ENCODE data around the gene PNPLA2.
A peak's percentile ranks its signal among the peaks of the same experiment; 100 is the strongest.

PNPLA2 gene

GRCh38 chr11:801097-801780 is 17.5 kb upstream of the PNPLA2 start:
- TF ChIP-seq FOXP2 (optimal IDR thresholded peaks at IDR 0.05; ENCODE audit: control extremely low read depth, extremely low read length, insufficient read depth) (no peak), EZH2 (IDR thresholded peaks at IDR 0.05) (no peak), POLR2AphosphoS5 (IDR thresholded peaks at IDR 0.05; ENCODE audit: borderline replicate concordance, low read depth, low read length) (no peak)
- H3K9ac ChIP-seq (ENCODE audit: insufficient read length), result no peak overlapping the region
- no peaks in the 10 kb centered on the region for H3K9me3 ChIP-seq (ENCODE audit: low read depth, low read length)
- H3K36me3 ChIP-seq (ENCODE audit: insufficient read depth, low read length), result no peaks in the 10 kb centered on the region; the same call in 1 of the 2 replicates
- H3K27ac ChIP-seq, result no peak overlapping the region
- DNase-seq (ENCODE audit: low read depth, low spot score), result no peak
- H3K4me3 ChIP-seq, result no peak overlapping the region

GRCh38 chr11:802018-802617 is 16.6 kb upstream of the PNPLA2 start:
- no peak for DNase-seq (ENCODE audit: low read depth, low spot score)
- Histone ChIP-seq H3K4me3 (no peak overlapping the region), H3K36me3 (ENCODE audit: insufficient read depth, low read length) (no peaks in the 10 kb centered on the region; the same call in 1 of the 2 replicates), H3K9ac (ENCODE audit: insufficient read length) (no peak overlapping the region), H3K27ac (no peak overlapping the region), H3K9me3 (ENCODE audit: low read depth, low read length) (no peaks in the 10 kb centered on the region)
- no peak for TF ChIP-seq FOXP2 (optimal IDR thresholded peaks at IDR 0.05; ENCODE audit: control extremely low read depth, extremely low read length, insufficient read depth)
- no peak for TF ChIP-seq POLR2AphosphoS5 (IDR thresholded peaks at IDR 0.05; ENCODE audit: borderline replicate concordance, low read depth, low read length)
- no peak for TF ChIP-seq EZH2 (IDR thresholded peaks at IDR 0.05)

GRCh38 chr11:802693-803466 is 15.8 kb upstream of the PNPLA2 start:
- Histone ChIP-seq H3K27ac (no peak overlapping the region), H3K4me3 (no peak overlapping the region; the same call in 1 of the 2 replicates), H3K9ac (ENCODE audit: insufficient read length) (no peak overlapping the region), H3K36me3 (ENCODE audit: insufficient read depth, low read length) (no peaks in the 10 kb centered on the region; the same call in 1 of the 2 replicates), H3K9me3 (ENCODE audit: low read depth, low read length) (no peaks in the 10 kb centered on the region)
- TF ChIP-seq FOXP2 (optimal IDR thresholded peaks at IDR 0.05; ENCODE audit: control extremely low read depth, extremely low read length, insufficient read depth) (no peak), POLR2AphosphoS5 (IDR thresholded peaks at IDR 0.05; ENCODE audit: borderline replicate concordance, low read depth, low read length) (no peak), EZH2 (IDR thresholded peaks at IDR 0.05) (no peak)
- no peak for DNase-seq (ENCODE audit: low read depth, low spot score)

- Histone ChIP-seq H3K4me3 (peak overlapping the region; percentile 83), H3K36me3 (ENCODE audit: insufficient read depth, low read length) (no peaks in the 10 kb centered on the region; the same call in 1 of the 2 replicates), H3K9ac (ENCODE audit: insufficient read length) (no peak overlapping the region), H3K27ac (no peak overlapping the region), H3K9me3 (ENCODE audit: low read depth, low read length) (no peaks in the 10 kb centered on the region)
- DNase-seq (ENCODE audit: low read depth, low spot score), result no peak
- TF ChIP-seq EZH2 (IDR thresholded peaks at IDR 0.05), result no peak
These were observed 15.3 kb upstream of the PNPLA2 start for GRCh38 chr11:803467-803742.

- H3K9me3 ChIP-seq (ENCODE audit: low read depth, low read length), result no peaks in the 10 kb centered on the region
- H3K9ac ChIP-seq (ENCODE audit: insufficient read length), result peak overlapping the region; percentile 72
- no peaks in the 10 kb centered on the region; the same call in 1 of the 2 replicates for H3K36me3 ChIP-seq (ENCODE audit: insufficient read depth, low read length)
- peak overlapping the region; percentile 83 for H3K4me3 ChIP-seq
- no peak for DNase-seq (ENCODE audit: low read depth, low spot score)
- TF ChIP-seq FOXP2 (optimal IDR thresholded peaks at IDR 0.05; ENCODE audit: control extremely low read depth, extremely low read length, insufficient read depth) (no peak), EZH2 (IDR thresholded peaks at IDR 0.05) (no peak), POLR2AphosphoS5 (IDR thresholded peaks at IDR 0.05; ENCODE audit: borderline replicate concordance, low read depth, low read length) (no peak)
- H3K27ac ChIP-seq, result no peak overlapping the region
These were observed 14.7 kb upstream of the PNPLA2 start for GRCh38 chr11:803770-804598.

GRCh38 chr11:804599-804964 is 14.1 kb upstream of the PNPLA2 start:
- H3K9ac ChIP-seq (ENCODE audit: insufficient read length), result peak overlapping the region; percentile 72
- no peak for DNase-seq (ENCODE audit: low read depth, low spot score)
- H3K27ac ChIP-seq, result peak overlapping the region; percentile 54; the same call in 1 of the 2 replicates
- no peaks in the 10 kb centered on the region; the same call in 1 of the 2 replicates for H3K36me3 ChIP-seq (ENCODE audit: insufficient read depth, low read length)
- peak overlapping the region; percentile 83 for H3K4me3 ChIP-seq
- no peaks in the 10 kb centered on the region for H3K9me3 ChIP-seq (ENCODE audit: low read depth, low read length)
- no peak for TF ChIP-seq FOXP2 (optimal IDR thresholded peaks at IDR 0.05; ENCODE audit: control extremely low read depth, extremely low read length, insufficient read depth)
- TF ChIP-seq EZH2 (IDR thresholded peaks at IDR 0.05), result no peak
- TF ChIP-seq POLR2AphosphoS5 (IDR thresholded peaks at IDR 0.05; ENCODE audit: borderline replicate concordance, low read depth, low read length), result no peak; the same call in 1 of the 2 replicates

GRCh38 chr11:808427-809286 is 10.1 kb upstream of the PNPLA2 start:
- Histone ChIP-seq H3K9ac (ENCODE audit: insufficient read length) (peak overlapping the region; percentile 96), H3K36me3 (ENCODE audit: insufficient read depth, low read length) (peaks cover 34% of the 10 kb centered on the region), H3K9me3 (ENCODE audit: low read depth, low read length) (no peaks in the 10 kb centered on the region), H3K27ac (peak overlapping the region; percentile 99; the same call in 1 of the 2 replicates), H3K4me3 (peak overlapping the region; percentile 96)
- DNase-seq (ENCODE audit: low read depth, low spot score), result no peak
- TF ChIP-seq EZH2 (IDR thresholded peaks at IDR 0.05) (no peak), POLR2AphosphoS5 (IDR thresholded peaks at IDR 0.05; ENCODE audit: borderline replicate concordance, low read depth, low read length) (no peak), FOXP2 (optimal IDR thresholded peaks at IDR 0.05; ENCODE audit: control extremely low read depth, extremely low read length, insufficient read depth) (no peak)
